HG03064 (cell line): Measurements from ENCODE around the gene PTPRK.
"Not testable (repeated sequence)": the region's sequence is repeated elsewhere in the genome, so short reads cannot be mapped to it uniquely, and the experiment has no call there.

Source experiments
- ATAC-seq: cut with Tn5 transposase; IDR thresholded peaks from one replicate; pipeline ENCODE4 v1.9.1; 2021; ENCODE audit warnings: low read depth; ENCODE audit not compliant: unreplicated experiment

The PTPRK gene

GRCh38 chr6:127990074-127990473 is 530.3 kb downstream of the PTPRK start:
- no peak for ATAC-seq

GRCh38 chr6:127980996-127981395 is 539.4 kb downstream of the PTPRK start:
- ATAC-seq: no peak

GRCh38 chr6:127978185-127978584 is 542.2 kb downstream of the PTPRK start:
- not testable (repeated sequence) for ATAC-seq

- no peak for ATAC-seq
Measured at GRCh38 chr6:127976796-127977195, 543.6 kb downstream of the PTPRK start.

GRCh38 chr6:127976111-127976510 is 544.3 kb downstream of the PTPRK start:
- no peak for ATAC-seq

- ATAC-seq: no peak
Measured at GRCh38 chr6:127972815-127973214, 547.6 kb downstream of the PTPRK start.

- no peak for ATAC-seq
Measured at GRCh38 chr6:127971945-127972391, 548.4 kb downstream of the PTPRK start.

- ATAC-seq: no peak
Measured at GRCh38 chr6:127971386-127971785, 549.0 kb downstream of the PTPRK start.

- no peak for ATAC-seq
Measured at GRCh38 chr6:127969701-127970100, 550.7 kb downstream of the PTPRK start.

GRCh38 chr6:127968394-127968793 is 552.0 kb downstream of the PTPRK start:
- ATAC-seq: no peak

- ATAC-seq: no peak
Measured at GRCh38 chr6:127967708-127968107, 552.7 kb downstream of the PTPRK start.

GRCh38 chr6:127966616-127967015 is 553.8 kb downstream of the PTPRK start:
- no peak for ATAC-seq

- no peak for ATAC-seq
Measured at GRCh38 chr6:127963495-127963894, 556.9 kb downstream of the PTPRK start.

GRCh38 chr6:127959869-127960268 is 560.5 kb downstream of the PTPRK start:
- no peak for ATAC-seq

- no peak for ATAC-seq
Measured at GRCh38 chr6:127956956-127957355, 563.4 kb downstream of the PTPRK start.

GRCh38 chr6:127956260-127956888 is 564.0 kb downstream of the PTPRK start:
- ATAC-seq: no peak

- no peak for ATAC-seq
Measured at GRCh38 chr6:127954082-127954481, 566.3 kb downstream of the PTPRK start.

- ATAC-seq: no peak
Measured at GRCh38 chr6:127952831-127953230, 567.6 kb downstream of the PTPRK start.

GRCh38 chr6:127952176-127952575 is 568.2 kb downstream of the PTPRK start:
- no peak for ATAC-seq

- peak; percentile 85 for ATAC-seq
Measured at GRCh38 chr6:127951172-127951917, 569.1 kb downstream of the PTPRK start.

- peak; percentile 44 for ATAC-seq
Measured at GRCh38 chr6:127950566-127951145, 569.7 kb downstream of the PTPRK start.

GRCh38 chr6:127949251-127949650 is 571.1 kb downstream of the PTPRK start:
- ATAC-seq: no peak
